ENCODE data around the gene SSR2. TPM values are rescaled to one million over a fixed set of nuclear protein-coding genes. Genes with fewer than 3 reads are reported as not detected.

Gene SSR2
- total RNA-seq, 2 experiments from 2014 or later, result 147 to 153 TPM

GRCh38 chr1:155983191-155984024 lies 37.3 kb downstream of the SSR2 start:
- peaks cover 56% of the 10 kb centered on the region for H3K4me1 ChIP-seq (ENCODE audit: insufficient read depth, low read length, poor library complexity, severe bottlenecking)

GRCh38 chr1:155982106-155982505 lies 38.6 kb downstream of the SSR2 start:
- POLR2A ChIA-PET, result interaction anchor here (0.6 to 5.0 kb wide), 3 partner anchors 38 to 619 kb away, joined by 3 to 32 read pairs (median 19); partner anchors contain the start of genes GPATCH4 and KHDC4
- no peak for TF ChIP-seq CTCF (conservative IDR thresholded peaks at IDR 0.05; ENCODE audit: low read length)
- no peak for TF ChIP-seq EZH2phosphoT487 (IDR thresholded peaks at IDR 0.05; ENCODE audit: borderline replicate concordance, low read depth, low read length)
- no TSS peak for BruUV-seq (replicated peaks)
- H3K9me2 ChIP-seq (ENCODE audit: insufficient read depth, low read length), result no peaks in the 10 kb centered on the region
- no peak for DNase-seq (ENCODE audit: low spot score)
- H3K4me3 ChIP-seq (ENCODE audit: low read depth, low read length, poor library complexity, severe bottlenecking), result peak overlapping the region; percentile 85
- peak overlapping the region; percentile 94 for H3K27ac ChIP-seq (ENCODE audit: low read depth, low read length, poor library complexity, severe bottlenecking)
- H3K9me3 ChIP-seq (ENCODE audit: low read length), result no peaks in the 10 kb centered on the region
- no peaks in the 10 kb centered on the region for H4K20me1 ChIP-seq (ENCODE audit: insufficient read depth, low read length)
- CTCF ChIA-PET (ENCODE audit: unreplicated experiment), result interaction anchor here (1.4 kb wide), 1 partner anchor 8 kb away, joined by 3 read pairs; no protein-coding TSS in a partner anchor
- H3K36me3 ChIP-seq (ENCODE audit: insufficient read depth, low read length), result no peaks in the 10 kb centered on the region; the same call in 1 of the 2 replicates
- peaks cover 56% of the 10 kb centered on the region for H3K4me1 ChIP-seq (ENCODE audit: insufficient read depth, low read length, poor library complexity, severe bottlenecking)
- intact Hi-C loops (cut with micrococcal nuclease; ENCODE audit: unreplicated experiment), result no loop called here
- H3K4me2 ChIP-seq (ENCODE audit: low read length), result peak overlapping the region; percentile 94
- H3K79me2 ChIP-seq (ENCODE audit: insufficient read depth, low read depth, low read length), result peaks cover 52% of the 10 kb centered on the region
- H2AFZ ChIP-seq (ENCODE audit: low read length), result no peak overlapping the region; the same call in 1 of the 2 replicates

More at GRCh38 chr1:155983191-155984024, 37.3 kb downstream of the SSR2 start:
- DNase-seq (ENCODE audit: low spot score), result peak; percentile 85
- Histone ChIP-seq H3K9me3 (ENCODE audit: low read length) (no peaks in the 10 kb centered on the region), H3K9me2 (ENCODE audit: insufficient read depth, low read length) (no peaks in the 10 kb centered on the region), H4K20me1 (ENCODE audit: insufficient read depth, low read length) (no peaks in the 10 kb centered on the region), H3K4me2 (ENCODE audit: low read length) (peak overlapping the region; percentile 94), H3K36me3 (ENCODE audit: insufficient read depth, low read length) (no peaks in the 10 kb centered on the region), H3K79me2 (ENCODE audit: insufficient read depth, low read depth, low read length) (peaks cover 39% of the 10 kb centered on the region), H3K27ac (ENCODE audit: low read depth, low read length, poor library complexity, severe bottlenecking) (peak overlapping the region; percentile 94), H2AFZ (ENCODE audit: low read length) (peak overlapping the region; percentile 6; the same call in 1 of the 2 replicates), H3K4me3 (ENCODE audit: low read depth, low read length, poor library complexity, severe bottlenecking) (peak overlapping the region; percentile 85)
- ChIA-PET POLR2A (interaction anchor here (0.6 to 5.0 kb wide), 10 partner anchors 9 to 124 kb away, joined by 3 to 32 read pairs (median 4); partner anchors contain the start of genes KHDC4 and SYT11), CTCF (ENCODE audit: unreplicated experiment) (interaction anchor here (0.5 to 1.5 kb wide), 6 partner anchors 9 to 516 kb away, joined by 3 to 4 read pairs (median 3); no protein-coding TSS in a partner anchor)
- TF ChIP-seq EZH2phosphoT487 (IDR thresholded peaks at IDR 0.05; ENCODE audit: borderline replicate concordance, low read depth, low read length) (no peak), CTCF (conservative IDR thresholded peaks at IDR 0.05; ENCODE audit: low read length) (peak; percentile 67)
- BruUV-seq (replicated peaks), result no TSS peak
- intact Hi-C loops (cut with micrococcal nuclease; ENCODE audit: unreplicated experiment), result loop anchor here (1.0 kb wide), 1 partner anchor 37 kb away; no protein-coding TSS in a partner anchor

Measured in OCI-LY7 (cell line).